Prostate gland (tissue), 2 donors: ENCODE measurements around the gene PRKCD.

Source experiments
- CTCF ChIP-seq, 4 experiments: fragments of 200-600 bp in 2 of 4; fragments of 450-650 bp in 2 of 4; sonication (generic) in 2 of 4; IDR thresholded peaks; 1 replicate in 3 of 4; 2 replicates in 1 of 4; pipeline ENCODE4 v1.5.1; 2016 to 2019; ENCODE audit warnings: antibody characterized with exemption in 4 of 4, mild to moderate bottlenecking in 2 of 4, moderate library complexity in 2 of 4
- POLR2A ChIP-seq: fragments of 450-650 bp; IDR thresholded peaks from one replicate; pipeline ENCODE4 v1.6.1; 2016; ENCODE audit warnings: antibody characterized with exemption, mild to moderate bottlenecking
- POLR2AphosphoS5 ChIP-seq: sonication (generic); formaldehyde crosslinking; IDR thresholded peaks from one replicate; pipeline ENCODE4 v1.6.1; 2017; ENCODE audit warnings: antibody characterized with exemption

GRCh38 chr3:53181024-53181371 is 20.0 kb downstream of the PRKCD start:
- TF ChIP-seq CTCF (IDR thresholded peaks at IDR 0.05) (no peak), POLR2A (no peak), POLR2AphosphoS5 (no peak)
